Trophoblast cell (in vitro differentiated cells and primary cell): ENCODE data around the gene MGAT5.

ENCODE experiments used
- DNase-seq, 2 donors: peaks; one replicate each; pipeline ENCODE4 v3.0.0-alpha.2; 2016
- H2AFZ ChIP-seq: 2 replicates; pipeline ENCODE4 v1.6.1; 2013; ENCODE audit warnings: low read length, moderate library complexity, mild to moderate bottlenecking; ENCODE audit not compliant: insufficient read depth, poor library complexity
- H2AK5ac ChIP-seq: 2 replicates; pipeline ENCODE4 v1.6.1; 2013; ENCODE audit warnings: mild to moderate bottlenecking, low read length
- H2BK120ac ChIP-seq: 2 replicates; pipeline ENCODE4 v1.6.1; 2013; ENCODE audit warnings: low read length, mild to moderate bottlenecking, moderate library complexity; ENCODE audit not compliant: insufficient read depth, poor library complexity
- H2BK12ac ChIP-seq: 2 replicates; pipeline ENCODE4 v1.6.1; 2013; ENCODE audit warnings: mild to moderate bottlenecking, low read length, moderate library complexity
- H2BK5ac ChIP-seq: 2 replicates; pipeline ENCODE4 v1.6.1; 2013; ENCODE audit warnings: low read length, low read depth, moderate library complexity, mild to moderate bottlenecking; ENCODE audit not compliant: poor library complexity
- H3K14ac ChIP-seq: 2 replicates; pipeline ENCODE4 v1.6.1; 2013; ENCODE audit warnings: mild to moderate bottlenecking, low read length
- H3K18ac ChIP-seq: 2 replicates; pipeline ENCODE4 v1.6.1; 2013; ENCODE audit warnings: mild to moderate bottlenecking, low read length
- H3K23ac ChIP-seq: 2 replicates; pipeline ENCODE4 v1.6.1; 2013; ENCODE audit warnings: low read length
- H3K27ac ChIP-seq: 2 replicates; pipeline ENCODE4 v1.5.1; 2013; ENCODE audit warnings: low read depth, mild to moderate bottlenecking, inconsistent platforms, low read length, moderate library complexity
- H3K27me3 ChIP-seq: 2 replicates; pipeline ENCODE4 v1.6.1; 2013; ENCODE audit warnings: inconsistent platforms, mild to moderate bottlenecking, low read length, moderate library complexity; ENCODE audit not compliant: insufficient read depth
- H3K36me3 ChIP-seq, 2 experiments: 1 replicate in 1 of 2; 2 replicates in 1 of 2; pipeline ENCODE4 v1.6.1; 2013; ENCODE audit warnings: low read length in 2 of 2, mild to moderate bottlenecking in 2 of 2, moderate library complexity in 1 of 2; ENCODE audit not compliant: insufficient read depth in 2 of 2, control insufficient read depth in 1 of 2
- H3K4ac ChIP-seq: 2 replicates; pipeline ENCODE4 v1.6.1; 2013; ENCODE audit warnings: low read depth, mild to moderate bottlenecking, low read length, moderate library complexity
- H3K4me1 ChIP-seq, 2 experiments: 1 replicate in 1 of 2; 2 replicates in 1 of 2; pipeline ENCODE4 v1.6.1; 2013; ENCODE audit warnings: low read length in 2 of 2, mild to moderate bottlenecking in 2 of 2, moderate library complexity in 1 of 2; ENCODE audit not compliant: insufficient read depth in 2 of 2, control insufficient read depth in 1 of 2
- H3K4me2 ChIP-seq: 2 replicates; pipeline ENCODE4 v1.6.1; 2013; ENCODE audit warnings: inconsistent platforms, mild to moderate bottlenecking, low read length, moderate library complexity
- H3K4me3 ChIP-seq: 2 replicates; pipeline ENCODE4 v1.5.1; 2013; ENCODE audit warnings: mild to moderate bottlenecking, low read depth, low read length, inconsistent platforms
- H3K79me1 ChIP-seq: one replicate; pipeline ENCODE4 v1.6.1; 2013; ENCODE audit warnings: low read length
- H3K79me2 ChIP-seq: 2 replicates; pipeline ENCODE4 v1.6.1; 2013; ENCODE audit warnings: low read length, mild to moderate bottlenecking; ENCODE audit not compliant: control insufficient read depth, insufficient read depth, poor library complexity
- H3K9ac ChIP-seq: 2 replicates; pipeline ENCODE4 v1.6.1; 2013; ENCODE audit warnings: mild to moderate bottlenecking, low read length
- H3K9me3 ChIP-seq: 2 replicates; pipeline ENCODE4 v1.6.1; 2013; ENCODE audit warnings: low read depth, mild to moderate bottlenecking, control low read depth, inconsistent platforms, low read length; ENCODE audit not compliant: insufficient read depth
- H4K12ac ChIP-seq: 2 replicates; pipeline ENCODE4 v1.6.1; 2013; ENCODE audit warnings: low read depth, mild to moderate bottlenecking, low read length, moderate library complexity
- H4K8ac ChIP-seq: 2 replicates; pipeline ENCODE4 v1.6.1; 2013; ENCODE audit warnings: low read depth, mild to moderate bottlenecking, low read length, moderate library complexity
- H4K91ac ChIP-seq: one replicate; pipeline ENCODE4 v1.6.1; 2013; ENCODE audit warnings: low read depth, mild to moderate bottlenecking, low read length, moderate library complexity
- WGBS: extraction: QIAGEN DNeasy Blood & Tissue Kit; methylation state at CpG from one replicate; pipeline ENCODE4 v1.1.7; 2013; ENCODE audit warnings: missing lambda C conversion rate; ENCODE audit not compliant: insufficient read length, insufficient coverage; ENCODE audit errors: extremely low coverage; 5-methylcytosine and 5-hydroxymethylcytosine counted together

The MGAT5 gene

GRCh38 chr2:134272806-134273205, 18.9 kb downstream of the MGAT5 start:
- Histone ChIP-seq H3K18ac (no peak overlapping the region), H2AK5ac (no peak overlapping the region), H4K91ac (no peak overlapping the region), H4K8ac (no peak overlapping the region), H4K12ac (no peak overlapping the region), H2BK5ac (no peak overlapping the region), H2BK12ac (no peak overlapping the region), H3K4me2 (no peak overlapping the region), H3K36me3 (no peaks in the 10 kb centered on the region), H3K4me1 (no peaks in the 10 kb centered on the region), H2BK120ac (no peak overlapping the region), H3K4ac (no peak overlapping the region), H3K27me3 (no peaks in the 10 kb centered on the region), H2AFZ (no peak overlapping the region), H3K9me3 (peaks cover 1% of the 10 kb centered on the region), H3K79me1 (no peaks in the 10 kb centered on the region), H3K27ac (no peak overlapping the region), H3K79me2 (no peaks in the 10 kb centered on the region), H3K9ac (no peak overlapping the region), H3K23ac (no peak overlapping the region), H3K4me3 (no peak overlapping the region), H3K14ac (no peak overlapping the region)
- no peak for DNase-seq
- no CpG with 5 or more reads among the region's 9 CpGs for WGBS

- Histone ChIP-seq H3K4me2 (no peak overlapping the region), H4K8ac (no peak overlapping the region), H3K27me3 (no peaks in the 10 kb centered on the region), H3K4me3 (no peak overlapping the region), H4K91ac (no peak overlapping the region), H2BK120ac (no peak overlapping the region), H2BK5ac (no peak overlapping the region), H2BK12ac (no peak overlapping the region), H3K4me1 (no peaks in the 10 kb centered on the region), H3K14ac (no peak overlapping the region), H3K9me3 (peaks cover 1% of the 10 kb centered on the region), H4K12ac (no peak overlapping the region), H3K4ac (no peak overlapping the region), H3K9ac (no peak overlapping the region), H2AFZ (no peak overlapping the region), H3K18ac (no peak overlapping the region), H2AK5ac (no peak overlapping the region), H3K36me3 (no peaks in the 10 kb centered on the region), H3K23ac (no peak overlapping the region), H3K79me1 (no peaks in the 10 kb centered on the region), H3K27ac (no peak overlapping the region), H3K79me2 (no peaks in the 10 kb centered on the region)
- no peak for DNase-seq
- no CpG with 5 or more reads among the region's 4 CpGs for WGBS
Observed at GRCh38 chr2:134273256-134273983, 19.5 kb downstream of the MGAT5 start.

DNA sequence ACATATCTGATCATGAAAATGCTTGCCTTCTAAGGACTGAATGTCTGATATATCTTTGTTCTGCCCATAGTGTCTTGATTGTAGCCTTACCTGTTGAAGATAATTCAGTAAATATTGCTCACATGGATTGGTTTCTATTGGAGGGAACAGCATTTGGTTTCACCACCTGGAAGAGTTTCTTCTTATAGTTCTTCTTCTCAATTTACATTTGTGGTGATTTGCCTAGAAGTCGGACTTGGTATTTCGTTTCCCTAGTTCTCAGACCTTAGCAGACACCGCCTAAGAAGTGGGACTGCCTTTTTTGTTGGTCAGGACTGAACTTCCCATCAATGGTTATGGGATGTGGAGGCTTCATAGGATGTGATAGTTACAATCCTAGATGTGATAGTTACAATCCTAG, 20.2 kb downstream of the MGAT5 start:
- H3K9me3 ChIP-seq: peaks cover 1% of the 10 kb centered on the region
- DNase-seq: no peak

DNA sequence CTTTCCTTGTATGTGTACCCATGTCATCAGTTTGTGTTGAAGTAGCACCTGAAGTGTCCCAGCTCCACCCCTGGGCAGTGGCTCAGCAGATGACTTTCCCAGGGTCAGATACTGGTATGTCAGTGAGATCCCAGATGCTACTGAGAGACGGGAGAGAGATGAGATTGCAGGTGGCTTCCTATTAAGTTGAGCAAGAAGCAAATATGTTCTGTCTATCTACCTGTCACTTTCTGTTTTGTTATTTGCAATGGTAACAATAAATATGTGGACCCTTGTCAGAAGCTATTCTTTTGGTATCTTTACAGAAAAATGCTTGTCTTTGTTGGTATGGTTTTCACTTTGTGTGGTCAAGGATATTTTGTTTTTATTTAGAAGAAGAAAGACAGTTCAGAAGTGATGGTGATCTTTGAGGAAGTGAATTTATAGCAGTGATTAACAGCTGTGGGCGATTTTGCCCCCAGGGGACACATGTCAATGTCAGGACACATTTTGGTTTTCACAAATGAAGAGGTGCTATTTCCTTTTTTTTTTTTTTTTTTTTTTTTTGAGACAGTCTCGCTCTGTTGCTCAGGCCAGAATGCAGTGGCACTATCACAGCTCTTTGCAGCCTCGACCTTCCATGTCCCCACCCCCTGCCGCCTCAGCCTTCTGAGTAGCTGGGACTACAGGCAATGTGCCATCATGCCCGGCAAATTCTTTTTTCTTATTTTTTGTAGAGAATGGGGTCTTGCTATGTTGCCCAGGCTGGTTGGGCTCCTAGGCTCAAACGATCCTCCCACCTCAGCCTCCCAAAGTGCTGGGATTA, 21.4 kb downstream of the MGAT5 start:
- Histone ChIP-seq H3K18ac (no peak overlapping the region), H3K36me3 (no peaks in the 10 kb centered on the region), H2BK5ac (no peak overlapping the region), H3K27ac (no peak overlapping the region), H3K9ac (no peak overlapping the region), H3K9me3 (peaks cover 1% of the 10 kb centered on the region), H3K79me1 (no peaks in the 10 kb centered on the region), H3K27me3 (no peaks in the 10 kb centered on the region), H4K12ac (no peak overlapping the region), H3K4me1 (no peaks in the 10 kb centered on the region), H3K23ac (no peak overlapping the region), H3K14ac (no peak overlapping the region), H3K4ac (no peak overlapping the region), H3K79me2 (no peaks in the 10 kb centered on the region), H3K4me3 (no peak overlapping the region), H3K4me2 (no peak overlapping the region), H2AFZ (no peak overlapping the region), H2BK12ac (no peak overlapping the region), H4K91ac (no peak overlapping the region), H2BK120ac (no peak overlapping the region), H2AK5ac (no peak overlapping the region), H4K8ac (no peak overlapping the region)
- no CpG with 5 or more reads among the region's 7 CpGs for WGBS
- DNase-seq: peak in 1 of 2 donors; percentile 45

More for the DNA sequence above, 20.2 kb downstream of the MGAT5 start:
- H3K79me2 ChIP-seq: no peaks in the 10 kb centered on the region
- H3K27ac ChIP-seq: no peak overlapping the region
- H4K8ac ChIP-seq: no peak overlapping the region
- no peaks in the 10 kb centered on the region for H3K4me1 ChIP-seq
- no peak overlapping the region for H3K4me2 ChIP-seq
- H3K18ac ChIP-seq: no peak overlapping the region
- no peak overlapping the region for H3K4me3 ChIP-seq
- H3K36me3 ChIP-seq: no peaks in the 10 kb centered on the region
- H2AFZ ChIP-seq: no peak overlapping the region
- no peak overlapping the region for H2BK12ac ChIP-seq
- H2BK5ac ChIP-seq: no peak overlapping the region
- no peak overlapping the region for H3K14ac ChIP-seq
- no peak overlapping the region for H2AK5ac ChIP-seq
- H2BK120ac ChIP-seq: no peak overlapping the region
- H3K23ac ChIP-seq: no peak overlapping the region
- WGBS: no CpG with 5 or more reads among the region's 3 CpGs
- no peak overlapping the region for H4K12ac ChIP-seq
- H4K91ac ChIP-seq: no peak overlapping the region
- no peaks in the 10 kb centered on the region for H3K79me1 ChIP-seq
- H3K9ac ChIP-seq: no peak overlapping the region
- H3K27me3 ChIP-seq: no peaks in the 10 kb centered on the region
- no peak overlapping the region for H3K4ac ChIP-seq
